ENCODE measurements around the gene FILIP1. TPM values are rescaled to one million over a fixed set of nuclear protein-coding genes. Genes with fewer than 3 reads are reported as not detected.

The FILIP1 gene
- total RNA-seq, 4 donors from 2014 or later: 57.5 to 123 (median 93.8) TPM

DNA sequence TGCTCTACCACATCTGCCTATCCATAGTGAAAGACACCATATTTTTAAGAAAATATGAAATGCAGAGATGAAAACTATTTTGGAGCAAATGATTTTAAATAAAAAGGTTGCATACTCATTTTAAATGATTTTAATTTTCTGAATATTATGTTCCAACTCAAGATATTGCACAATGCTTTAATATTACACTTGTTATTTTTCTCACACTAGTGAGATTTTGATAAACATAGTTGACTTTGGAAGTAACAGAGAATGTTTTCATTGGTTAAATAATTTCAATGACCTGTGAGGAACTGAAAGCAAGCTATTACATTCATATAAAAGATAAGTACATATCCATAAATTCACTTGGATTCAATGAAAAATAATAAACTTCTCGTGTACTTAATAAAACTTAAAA, 201.9 kb downstream of the FILIP1 start:
- DNase-seq: no peak
- in situ Hi-C loops (cut with MboI; ENCODE audit: low sequenced_read_pairs in 4 of 4) (loop anchor here in 3 of 4 donors (10.0 kb wide), 1 partner anchor 213 kb away; no protein-coding TSS in a partner anchor), intact Hi-C loops (cut with DNase I; ENCODE audit: low total_unique reads) (no loop called here)
- Histone ChIP-seq H3K36me3 (no peaks in the 10 kb centered on the region), H3K4me3 (no peak overlapping the region), H3K4me1 (peaks cover 23 to 30% of the 10 kb centered on the region in 2 donors), H3K27me3 (no peaks in the 10 kb centered on the region), H3K9me3 (no peaks in the 10 kb centered on the region), H3K27ac (peak overlapping the region in 3 of 4 donors; percentile 19 to 73 (median 58))
- no peak for ATAC-seq
- no peak for TF ChIP-seq POLR2A (IDR thresholded peaks at IDR 0.05)
- no peak for TF ChIP-seq CTCF (IDR thresholded peaks at IDR 0.05 in 4 of 5, conservative IDR thresholded peaks at IDR 0.05 in 1 of 5)

DNA sequence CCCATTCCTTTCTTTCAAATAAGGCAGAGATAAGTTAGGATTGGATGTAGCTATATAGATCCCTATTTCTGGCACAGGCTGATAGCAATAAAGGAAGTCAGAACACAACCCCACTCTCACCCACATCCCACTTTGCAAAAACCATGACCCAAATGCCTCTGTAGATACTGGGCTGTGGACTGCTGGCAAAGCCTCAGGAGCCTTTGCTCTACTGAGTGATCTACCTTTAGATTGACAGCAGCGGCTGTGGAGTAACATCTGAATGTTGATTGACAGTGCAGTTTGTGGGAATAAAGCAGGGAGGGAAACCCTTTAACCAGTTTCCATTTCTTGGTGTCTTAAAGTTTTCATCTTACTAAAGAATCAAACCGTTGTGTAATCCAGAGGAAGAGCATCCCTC, 202.3 kb downstream of the FILIP1 start:
- TF ChIP-seq CTCF (IDR thresholded peaks at IDR 0.05 in 4 of 5, conservative IDR thresholded peaks at IDR 0.05 in 1 of 5): no peak
- H3K27ac ChIP-seq: peak overlapping the region in 3 of 4 donors; percentile 35 to 73 (median 58)
- ATAC-seq (peak; percentile 83 to 95), DNase-seq (peak; percentile 50 to 60)
- H3K4me1 ChIP-seq: peaks cover 23 to 30% of the 10 kb centered on the region in 2 donors
- in situ Hi-C loops (cut with MboI; ENCODE audit: low sequenced_read_pairs in 4 of 4) (loop anchor here in 3 of 4 donors (10.0 kb wide), 1 partner anchor 213 kb away; no protein-coding TSS in a partner anchor), intact Hi-C loops (cut with DNase I; ENCODE audit: low total_unique reads) (no loop called here)
- no peaks in the 10 kb centered on the region for H3K9me3 ChIP-seq
- H3K4me3 ChIP-seq: no peak overlapping the region
- H3K36me3 ChIP-seq: no peaks in the 10 kb centered on the region
- H3K27me3 ChIP-seq: no peaks in the 10 kb centered on the region

- no peaks in the 10 kb centered on the region for H3K27me3 ChIP-seq
- no peaks in the 10 kb centered on the region for H3K36me3 ChIP-seq
- intact Hi-C loops (cut with DNase I; ENCODE audit: low total_unique reads): no loop called here
- TF ChIP-seq POLR2A (IDR thresholded peaks at IDR 0.05) (no peak), CTCF (IDR thresholded peaks at IDR 0.05 in 4 of 5, conservative IDR thresholded peaks at IDR 0.05 in 1 of 5) (no peak)
- peaks cover 23 to 34% of the 10 kb centered on the region in 2 donors for H3K4me1 ChIP-seq
- H3K27ac ChIP-seq: peak overlapping the region in 3 of 4 donors; percentile 35 to 73 (median 58)
- in situ Hi-C loops (cut with MboI; ENCODE audit: low sequenced_read_pairs in 4 of 4): loop anchor here in 3 of 4 donors (10.0 kb wide), 1 partner anchor 214 kb away; no protein-coding TSS in a partner anchor
- H3K9me3 ChIP-seq: no peaks in the 10 kb centered on the region
- H3K4me3 ChIP-seq: no peak overlapping the region
- no peak for DNase-seq
- ATAC-seq: no peak
These were observed 203.3 kb downstream of the FILIP1 start for GRCh38 chr6:75290136-75290945.

DNA sequence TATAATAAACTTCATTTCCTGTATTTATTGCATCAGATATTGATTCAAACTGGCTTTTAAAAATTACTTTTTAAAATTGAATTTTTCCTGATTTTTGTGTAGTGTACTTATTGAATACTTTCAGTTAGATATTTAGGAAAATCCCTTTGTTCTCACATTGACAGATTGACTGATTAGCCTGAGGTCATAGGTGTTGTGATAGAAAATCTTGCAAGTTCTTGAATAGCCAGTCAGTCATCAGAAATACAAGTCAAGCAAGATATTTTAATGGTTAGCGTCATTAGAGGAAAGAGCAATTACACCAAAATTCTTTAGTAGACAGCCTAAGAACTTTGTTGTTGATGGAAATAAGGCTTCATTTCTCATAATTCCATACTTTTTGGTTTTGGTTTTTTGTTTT, 205.6 kb downstream of the FILIP1 start:
- in situ Hi-C loops (cut with MboI; ENCODE audit: low sequenced_read_pairs in 4 of 4): no loop called here
- ATAC-seq: no peak
- intact Hi-C loops (cut with DNase I; ENCODE audit: low total_unique reads): loop anchor here (5.0 kb wide), 1 partner anchor 314 kb away; the partner anchor contains the start of gene SENP6

More for the DNA sequence above, 205.6 kb downstream of the FILIP1 start:
- no peaks in the 10 kb centered on the region for H3K27me3 ChIP-seq
- H3K4me1 ChIP-seq: peaks cover 30 to 38% of the 10 kb centered on the region in 2 donors
- H3K27ac ChIP-seq: no peak overlapping the region
- TF ChIP-seq CTCF (IDR thresholded peaks at IDR 0.05 in 4 of 5, conservative IDR thresholded peaks at IDR 0.05 in 1 of 5): no peak
- TF ChIP-seq POLR2A (IDR thresholded peaks at IDR 0.05): no peak
- H3K36me3 ChIP-seq: no peaks in the 10 kb centered on the region
- no peak for DNase-seq
- no peaks in the 10 kb centered on the region for H3K9me3 ChIP-seq
- H3K4me3 ChIP-seq: no peak overlapping the region
